Measurements from ENCODE around the gene BMP10. TPM values are rescaled to one million over a fixed set of nuclear protein-coding genes. Genes with fewer than 3 reads are reported as not detected.

Gene BMP10
- total RNA-seq, 1 experiment from 2014 or later = not detected

GRCh38 chr2:68889500-68889899 is 18.3 kb upstream of the BMP10 start:
- no peak overlapping the region for H2BK15ac ChIP-seq (ENCODE audit: low read depth, low read length)
- no CpG with 5 or more reads among the region's 12 CpGs for WGBS (ENCODE audit: extremely low coverage, insufficient read length, low lambda C conversion rate)
- no peak for DNase-seq

More at GRCh38 chr2:68889500-68889899, 18.3 kb upstream of the BMP10 start:
- no peaks in the 10 kb centered on the region for H3K27me3 ChIP-seq (ENCODE audit: insufficient read depth, low read length)
- H3K27ac Mint-ChIP-seq = no peak overlapping the region
- H4K91ac ChIP-seq (ENCODE audit: insufficient read length, low read depth, low read length) = no peak overlapping the region
- no peak overlapping the region for H2AK5ac ChIP-seq (ENCODE audit: insufficient read length, low read length)
- H4K20me1 ChIP-seq (ENCODE audit: control insufficient read depth, insufficient read depth, insufficient read length) = no peaks in the 10 kb centered on the region
- no peak overlapping the region for H2BK12ac ChIP-seq (ENCODE audit: insufficient read length, low read depth, low read length)
- no peaks in the 10 kb centered on the region for H3K9me3 Mint-ChIP-seq
- peaks cover 2% of the 10 kb centered on the region in 2 experiments; a peak in 1 of 4 replicates for H3K4me1 Mint-ChIP-seq
- H3K23me2 ChIP-seq (ENCODE audit: insufficient read length, low read depth, low read length, poor library complexity, severe bottlenecking) = no peaks in the 10 kb centered on the region
- H2BK120ac ChIP-seq (ENCODE audit: low read depth, low read length, poor library complexity, severe bottlenecking) = no peak overlapping the region
- H3K14ac ChIP-seq (ENCODE audit: insufficient read depth, low read length) = no peak overlapping the region
- no peak overlapping the region for H4K5ac ChIP-seq (ENCODE audit: insufficient read length, low read depth, low read length)
- no peak overlapping the region for H3K9ac ChIP-seq (ENCODE audit: extremely low read depth, insufficient read length, low read length)
- H3K9me3 ChIP-seq (ENCODE audit: control insufficient read depth, low read depth, low read length) = no peaks in the 10 kb centered on the region
- H3K23ac ChIP-seq (ENCODE audit: insufficient read length, low read depth, low read length) = no peak overlapping the region
- no peak overlapping the region for H3K56ac ChIP-seq (ENCODE audit: insufficient read length, low read depth, low read length)
- no peaks in the 10 kb centered on the region for H3K79me1 ChIP-seq (ENCODE audit: insufficient read depth, low read depth, low read length, poor library complexity, severe bottlenecking)
- no peak overlapping the region for H3K4me3 Mint-ChIP-seq
- H2AFZ ChIP-seq (ENCODE audit: low read length) = no peak overlapping the region
- H3K27me3 Mint-ChIP-seq (ENCODE audit: low read depth) = peaks cover 4% of the 10 kb centered on the region
- H3K18ac ChIP-seq (ENCODE audit: insufficient read length, low read depth, low read length) = no peak overlapping the region
- H3T11ph ChIP-seq (ENCODE audit: low read length) = no peak overlapping the region
- no peak overlapping the region for H3K27ac ChIP-seq (ENCODE audit: insufficient read length, low read depth, low read length)
- H3K4me1 ChIP-seq (ENCODE audit: insufficient read depth, low read length) = no peaks in the 10 kb centered on the region; the same call in 1 of the 2 replicates
- no peak overlapping the region for H2BK20ac ChIP-seq (ENCODE audit: low read depth, low read length, poor library complexity, severe bottlenecking)
- H4K8ac ChIP-seq (replicated peaks; ENCODE audit: insufficient read length, low read depth, low read length) = no peak overlapping the region
- H2BK5ac ChIP-seq (ENCODE audit: insufficient read length, low read length) = no peak overlapping the region
- H3K4ac ChIP-seq (ENCODE audit: low read depth, low read length) = no peak overlapping the region
- no peak for TF ChIP-seq CTCF (conservative IDR thresholded peaks at IDR 0.05)
- no peak overlapping the region for H3K4me2 ChIP-seq (ENCODE audit: insufficient read depth, insufficient read length, low read length)
- no peaks in the 10 kb centered on the region for H3K36me3 Mint-ChIP-seq (ENCODE audit: insufficient read depth in 1 of 3, low read depth in 3 of 3)
- no peaks in the 10 kb centered on the region for H3K79me2 ChIP-seq (ENCODE audit: insufficient read depth, low read length)

All from H9 (cell line).